GM21447 (cell line): ENCODE data around the gene MOK.

Experiments
- ATAC-seq: cut with Tn5 transposase; IDR thresholded peaks from one replicate; pipeline ENCODE4 v1.9.1; 2021; ENCODE audit not compliant: unreplicated experiment

MOK gene

GRCh38 chr14:102209224-102209966 lies 95.6 kb downstream of the MOK start:
- ATAC-seq: no peak

GRCh38 chr14:102208741-102209140 lies 96.2 kb downstream of the MOK start:
- no peak for ATAC-seq

- ATAC-seq: no peak
Measured at GRCh38 chr14:102207831-102208365, 97.1 kb downstream of the MOK start.

DNA sequence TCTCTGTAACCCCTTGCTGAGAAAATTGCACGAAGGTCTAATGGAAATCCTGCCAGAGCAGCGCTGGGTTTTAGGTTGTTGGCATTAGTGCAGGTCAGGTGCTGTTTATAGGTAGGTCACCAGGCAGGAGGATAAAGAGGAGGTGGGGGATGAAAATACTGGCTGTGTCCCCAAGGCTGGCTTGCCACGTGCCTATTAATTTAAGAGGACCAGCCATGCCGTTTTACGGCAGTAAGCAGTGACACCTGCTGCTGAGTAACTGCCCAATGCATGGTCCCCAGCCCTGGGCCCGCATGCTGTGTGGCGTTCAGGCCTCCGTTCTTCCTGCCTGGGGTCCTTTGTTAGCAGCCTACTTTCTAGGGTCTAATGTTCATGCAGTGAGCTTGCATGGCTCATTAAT lies 98.0 kb downstream of the MOK start:
- ATAC-seq: no peak

GRCh38 chr14:102205560-102205959 lies 99.4 kb downstream of the MOK start:
- ATAC-seq: no peak

- no peak for ATAC-seq
Measured at GRCh38 chr14:102203382-102203781, 101.6 kb downstream of the MOK start.

GRCh38 chr14:102202944-102203343 lies 102.0 kb downstream of the MOK start:
- ATAC-seq: no peak

DNA sequence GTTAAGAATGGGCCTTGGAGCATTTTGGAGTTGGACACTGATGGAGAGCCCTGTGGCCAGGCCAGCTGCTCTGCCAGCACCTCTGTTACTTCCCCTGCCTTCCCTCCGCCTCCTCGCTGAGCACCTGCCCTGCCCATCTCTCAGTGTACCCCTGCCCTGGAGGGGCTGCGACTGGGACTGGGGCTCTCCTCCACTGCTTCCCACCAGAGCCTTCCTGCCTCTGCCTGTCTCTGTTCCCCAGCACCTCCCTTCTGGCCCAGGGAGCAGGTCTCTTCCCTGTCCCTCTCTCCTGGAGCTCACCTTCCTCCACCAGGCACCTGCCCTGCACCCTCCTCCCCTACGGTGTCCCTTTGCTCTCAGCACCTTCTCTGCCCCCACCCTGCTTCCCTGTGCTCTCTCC lies 103.2 kb downstream of the MOK start:
- ATAC-seq: no peak

DNA sequence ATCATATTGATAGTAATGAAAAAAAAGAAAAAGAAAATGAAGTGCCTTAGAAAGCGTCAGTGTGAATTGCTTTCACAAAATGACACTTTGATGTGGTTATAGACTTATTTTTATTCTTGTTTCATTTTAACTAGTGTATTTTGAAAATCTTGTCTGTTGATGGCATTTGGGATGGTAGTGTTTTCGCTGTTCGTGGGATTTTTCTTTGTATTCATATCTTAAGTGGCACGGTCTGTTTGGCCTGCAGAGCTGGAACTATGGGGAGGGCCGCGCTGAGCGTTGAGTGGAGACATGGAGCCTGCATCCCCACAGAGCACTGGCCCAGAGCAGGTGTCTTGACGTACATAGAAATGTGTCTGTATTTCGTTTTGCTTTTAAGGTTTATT lies 103.6 kb downstream of the MOK start:
- ATAC-seq: no peak

GRCh38 chr14:102200690-102201352 lies 104.1 kb downstream of the MOK start:
- no peak for ATAC-seq

DNA sequence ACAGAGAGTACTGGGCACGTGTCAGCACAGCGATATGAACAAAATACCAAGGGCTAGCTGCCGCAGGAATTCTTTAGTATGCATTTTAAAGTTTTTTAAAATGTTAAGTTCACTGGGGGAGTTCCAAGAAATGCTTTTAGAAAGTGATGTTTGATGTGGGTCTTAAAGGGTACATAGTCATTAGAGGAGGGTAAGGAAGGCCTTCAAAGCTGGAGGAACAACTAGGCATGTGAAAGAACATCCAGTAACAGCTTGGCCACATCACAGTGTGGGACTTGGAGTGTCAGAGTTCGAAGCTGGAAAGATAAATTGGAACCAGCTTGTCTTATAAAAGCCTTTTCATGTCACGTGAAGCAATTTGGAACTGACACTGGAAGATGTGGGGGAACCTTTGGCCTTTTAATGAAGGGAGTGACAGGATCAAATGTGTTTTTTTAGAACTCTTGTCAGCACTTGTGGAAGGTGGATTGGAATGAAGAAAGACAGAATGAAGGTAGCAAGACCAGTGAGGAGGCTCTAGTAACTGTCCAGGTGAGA lies 107.6 kb downstream of the MOK start:
- no peak for ATAC-seq

DNA sequence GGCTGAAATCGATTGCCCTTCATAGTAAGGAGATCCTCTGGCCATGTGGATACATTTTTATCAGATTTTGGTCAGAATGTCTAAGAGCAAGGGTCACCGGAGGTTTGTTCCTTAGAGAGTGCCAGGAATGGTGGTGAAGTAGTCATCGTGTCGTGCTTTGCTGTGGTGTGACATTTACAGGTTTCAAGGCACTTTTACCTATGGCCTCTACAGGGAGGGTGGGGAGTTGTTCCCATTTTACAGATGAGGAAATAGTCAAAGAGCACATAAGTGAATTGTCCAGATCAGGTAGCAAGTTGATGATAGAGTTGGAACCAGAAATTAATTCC lies 108.1 kb downstream of the MOK start:
- ATAC-seq: no peak

DNA sequence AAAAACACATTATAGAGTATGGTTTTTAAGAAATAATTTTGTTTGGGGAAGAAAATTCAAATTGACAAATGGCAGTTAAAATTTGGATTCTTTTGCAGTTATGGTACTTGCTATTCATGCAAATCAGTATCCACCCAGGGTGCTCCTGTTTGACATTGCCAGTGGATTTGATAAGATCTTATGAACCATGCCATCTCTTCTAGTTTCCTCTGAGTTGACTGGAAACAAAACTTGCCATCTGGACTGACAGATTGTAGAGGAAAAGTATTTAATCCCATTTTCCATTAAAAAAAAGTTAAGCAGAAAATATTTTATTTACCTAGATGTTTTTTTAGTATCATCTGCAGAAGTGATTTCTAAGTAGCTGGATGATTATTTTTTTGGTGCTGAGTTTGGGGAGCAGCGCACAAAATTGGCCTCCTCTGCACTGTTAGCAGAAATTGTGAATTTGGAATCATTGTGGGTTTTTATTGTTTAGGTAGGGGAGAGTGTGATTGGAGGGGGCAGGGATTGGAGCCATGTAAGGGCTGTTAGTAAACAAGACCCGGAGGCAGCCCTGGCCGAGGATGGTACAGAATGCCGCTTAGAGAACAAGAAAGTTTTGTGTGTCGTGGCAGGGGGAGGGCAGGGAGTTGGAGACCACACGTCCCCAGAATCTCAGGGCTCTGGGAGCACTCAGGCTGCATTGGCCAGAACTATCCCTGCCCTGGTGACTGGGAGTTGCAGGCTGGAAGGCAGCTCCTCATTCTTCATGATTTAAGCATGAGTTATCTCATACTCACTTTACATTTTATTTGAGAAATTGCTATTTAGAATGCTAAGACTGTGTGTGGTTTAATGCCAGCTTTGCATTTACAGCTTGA lies 108.7 kb downstream of the MOK start:
- no peak for ATAC-seq

GRCh38 chr14:102195446-102195845 lies 109.5 kb downstream of the MOK start:
- no peak for ATAC-seq

DNA sequence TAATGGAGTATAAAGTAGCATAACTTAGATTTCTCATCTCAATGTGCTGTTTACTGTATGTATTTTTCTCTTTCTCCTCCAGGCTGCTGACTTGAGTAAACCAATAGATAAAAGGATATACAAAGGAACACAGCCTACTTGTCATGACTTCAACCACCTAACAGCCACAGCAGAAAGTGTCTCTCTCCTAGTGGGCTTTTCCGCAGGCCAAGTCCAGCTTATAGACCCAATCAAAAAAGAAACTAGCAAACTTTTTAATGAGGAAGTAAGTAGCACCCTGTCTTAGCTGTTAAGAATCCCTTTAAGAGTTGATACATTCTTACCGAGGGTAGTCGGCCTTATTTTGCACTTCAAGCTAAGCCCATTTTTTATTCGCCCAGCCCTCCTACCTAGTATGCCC lies 110.1 kb downstream of the MOK start:
- no peak for ATAC-seq

DNA sequence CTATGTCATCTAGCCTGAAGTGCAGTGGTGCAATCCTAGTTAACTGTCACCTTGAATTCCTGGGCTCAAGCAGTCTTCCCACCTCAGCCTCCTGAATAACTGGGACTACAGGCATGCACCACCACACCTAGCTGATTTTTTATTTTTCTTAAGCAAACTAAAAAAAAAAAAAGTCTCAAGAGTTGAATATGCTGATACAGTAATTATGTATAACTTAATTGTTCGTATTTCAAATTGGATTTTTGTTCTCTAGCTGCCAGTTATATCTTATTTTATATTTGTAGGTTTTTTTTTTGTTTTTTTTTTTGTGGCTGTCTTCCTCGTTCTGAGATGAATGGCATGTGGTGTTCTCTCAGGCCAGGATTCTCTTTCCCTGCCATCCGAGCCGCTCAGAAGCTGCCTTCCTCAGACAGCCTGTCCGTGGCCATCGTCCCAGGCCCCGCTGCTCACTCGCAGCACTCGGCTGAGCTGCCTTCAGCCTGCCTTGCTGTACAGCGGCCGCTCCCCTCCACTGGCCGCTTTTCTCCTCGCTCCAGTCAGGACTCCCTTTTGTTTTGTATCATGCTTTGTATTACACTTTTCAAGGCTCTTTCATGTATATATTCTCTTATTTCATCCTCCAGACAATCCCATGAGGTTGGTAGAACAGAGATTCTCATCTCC lies 112.0 kb downstream of the MOK start:
- ATAC-seq: no peak

GRCh38 chr14:102189874-102190273 lies 115.1 kb downstream of the MOK start:
- ATAC-seq: no peak

DNA sequence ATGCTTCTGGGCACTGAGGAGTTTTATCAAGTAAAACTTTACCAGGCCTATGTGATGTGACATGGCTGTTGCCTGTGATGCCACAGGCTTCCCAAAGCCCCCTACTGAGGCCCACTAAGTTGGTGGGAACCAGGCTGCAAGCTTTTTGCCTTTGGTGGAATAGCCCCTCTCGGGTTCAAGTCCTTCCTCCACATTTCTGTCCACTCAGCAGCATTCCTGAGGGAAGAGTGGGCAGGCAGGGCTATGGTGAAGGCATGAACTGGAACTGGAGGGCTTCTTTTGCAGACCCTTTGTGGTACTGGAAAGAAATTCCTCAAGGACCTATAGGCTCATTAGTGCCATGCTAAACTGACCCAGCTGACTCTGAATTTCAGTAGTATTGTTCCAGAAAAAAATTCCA lies 116.8 kb downstream of the MOK start:
- no peak for ATAC-seq

DNA sequence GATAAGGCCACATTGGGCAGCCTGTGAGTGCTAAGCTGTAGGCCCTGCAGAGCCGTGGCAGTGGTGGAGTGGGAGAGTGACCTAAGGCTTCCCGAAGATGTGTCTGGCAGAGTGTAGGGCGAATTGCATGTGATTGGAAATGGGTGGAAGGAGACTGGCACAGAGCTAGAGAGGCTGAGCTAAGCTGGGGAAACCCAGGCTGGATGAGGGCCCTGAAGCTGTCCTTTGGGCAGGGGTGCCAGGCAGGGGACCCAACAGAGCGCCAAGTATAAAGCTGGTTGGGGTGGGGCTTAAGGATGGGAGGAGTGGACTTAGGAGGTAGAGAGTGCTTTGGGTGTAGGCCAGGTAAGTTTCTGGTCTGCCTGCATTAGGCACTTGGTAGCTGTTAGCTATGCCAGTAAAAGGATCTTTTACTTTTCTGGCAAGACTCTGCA lies 117.4 kb downstream of the MOK start:
- ATAC-seq: no peak

DNA sequence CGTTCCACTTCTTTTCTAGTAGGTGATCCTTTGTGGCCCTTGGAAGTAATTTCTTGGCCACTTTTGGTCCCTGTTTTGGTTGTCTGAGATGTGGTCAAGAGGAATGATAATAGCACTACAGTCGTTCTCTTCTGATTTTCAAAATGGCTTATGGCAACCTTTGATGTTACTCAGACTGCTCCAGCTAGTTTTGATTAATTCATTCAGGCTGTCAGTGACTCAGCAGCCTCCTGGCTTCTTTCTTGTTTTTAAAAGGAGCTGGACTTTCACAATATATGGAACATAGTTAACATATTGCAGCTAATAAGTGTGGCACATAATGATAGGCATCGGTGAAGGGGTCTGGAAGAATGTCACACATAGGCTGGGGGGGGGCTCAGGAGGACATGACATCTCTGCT lies 117.9 kb downstream of the MOK start:
- ATAC-seq: no peak

DNA sequence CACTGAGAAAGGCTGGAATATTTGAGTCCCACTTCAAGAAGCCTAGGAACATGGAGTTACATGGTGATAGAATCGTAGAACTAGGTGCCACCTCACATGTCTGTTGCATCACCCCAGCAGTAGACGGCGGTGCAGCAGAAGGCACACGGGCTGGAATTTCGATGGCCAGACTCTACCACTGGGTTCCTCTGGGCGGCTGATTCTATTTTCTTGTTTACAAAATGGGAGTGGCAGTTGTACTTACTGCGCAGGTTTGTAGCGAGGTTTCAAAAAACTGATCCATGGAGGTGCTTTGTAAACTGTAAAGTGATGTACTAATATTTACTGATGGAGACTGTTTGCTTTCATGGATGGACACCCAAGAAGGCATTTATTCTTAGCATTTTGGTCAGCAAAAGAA lies 119.6 kb downstream of the MOK start:
- no peak for ATAC-seq
